ENCODE results near the gene MRPL57. TPM values are rescaled to one million over a fixed set of nuclear protein-coding genes. Genes with fewer than 3 reads are reported as not detected.

MRPL57 gene
- total RNA-seq (2021; fragmentation: NEBNext Ultra II Directional; extraction: Animal tissue kit (Norgen Biotek cat#: 25700)) = 34.1 and 34.5 TPM in 2 replicates
- polyA plus RNA-seq (2011; rRNA removed) = 29.9 and 30.4 TPM in 2 replicates
- 29.6 TPM for polyA plus RNA-seq (2011; cell fraction: cytosol; rRNA removed)
- polyA plus RNA-seq (2011; cell fraction: nucleus; rRNA removed) = 22.9 TPM
- 27.2 to 32.0 TPM (median 30.5 TPM) in 4 replicates for polyA plus RNA-seq (2012, experiment 1 of 2)
- polyA plus RNA-seq (2012, experiment 2 of 2) = 28.3 TPM
- 37.7 TPM for polyA plus RNA-seq (2013, experiment 1 of 2)
- polyA plus RNA-seq (2013, experiment 2 of 2) = 35.9 TPM
- polyA minus RNA-seq (2011; rRNA and poly(A)+ RNA removed) = 5.3 and 5.9 TPM in 2 replicates
- polyA minus RNA-seq (2011; cell fraction: cytosol; rRNA and poly(A)+ RNA removed) = 14.5 TPM
- 20.2 TPM for polyA minus RNA-seq (2011; cell fraction: nucleus; rRNA and poly(A)+ RNA removed)
- long read RNA-seq, experiment 1, transcript MRPL57-201 (2 exons, 2,246 nt) = major isoform, 77 of 151 reads
- long read RNA-seq, experiment 1, partial matches to known transcripts = 0 of 151 reads
- long read RNA-seq, experiment 1, other reads (novel, unspliced or antisense) = 74 of 151 reads
- long read RNA-seq, experiment 2, transcript MRPL57-201 (2 exons, 2,246 nt) = major isoform, 6 of 8 reads
- long read RNA-seq, experiment 2, partial matches to known transcripts = 0 of 8 reads
- long read RNA-seq, experiment 2, other reads (novel, unspliced or antisense) = 2 of 8 reads

GRCh38 chr13:21176215-21176981 lies at the start of gene MRPL57, which contains the start of gene SKA3:
Gene MRPL57, plus strand, starts transcription at chr13:21176658. Its CDS starts 259 bp downstream, at chr13:21176917.
Gene SKA3, minus strand, starts transcription at chr13:21176552. Its CDS starts 75 bp downstream, at chr13:21176477.
- H2BK20ac ChIP-seq (ENCODE audit: low read length) = no peak within 1 kb of the TSS
- no peaks in the 10 kb centered on the region for H3K9me3 ChIP-seq (ENCODE audit: insufficient read depth in 2 of 2, low read depth in 1 of 2, low read length in 1 of 2)
- peaks cover 6% of the 10 kb centered on the region for H3K79me1 ChIP-seq (ENCODE audit: low read depth, low read length)
- H3K56ac ChIP-seq (replicated peaks; ENCODE audit: insufficient read length, low read depth, low read length) = peak within 1 kb of the TSS; percentile 89
- H3K4me3 ChIP-seq (ENCODE audit: extremely low read depth in 1 of 4, insufficient read depth in 2 of 4, low read depth in 3 of 4, low read length in 4 of 4) = peak within 1 kb of the TSS; percentile 63 to 89 (median 82)
- peak within 1 kb of the TSS; percentile 29; the same call in 1 of the 2 replicates for H2AFZ ChIP-seq (ENCODE audit: low read length)
- H2BK12ac ChIP-seq (ENCODE audit: low read depth, low read length) = peak within 1 kb of the TSS; percentile 98
- peaks cover 7 to 60% of the 10 kb centered on the region in 2 experiments for H3K79me2 ChIP-seq (ENCODE audit: control insufficient read depth in 1 of 2, insufficient read depth in 2 of 2, low read length in 2 of 2)
- peak within 1 kb of the TSS; percentile 76 to 78 for H3K4me2 ChIP-seq (ENCODE audit: insufficient read depth in 1 of 2, low read depth in 2 of 2, low read length in 2 of 2)
- peak within 1 kb of the TSS; percentile 95 for H3K27ac ChIP-seq (ENCODE audit: low read depth, low read length)
- peak within 1 kb of the TSS; percentile 96 for H4K8ac ChIP-seq (ENCODE audit: extremely low read depth, insufficient read depth, low read length)
- H3K4me1 ChIP-seq (replicated peaks in 1 of 4; ENCODE audit: control insufficient read depth in 3 of 4, insufficient read depth in 4 of 4, low read length in 3 of 4) = peaks cover 0 to 4% (median 0%) of the 10 kb centered on the region in 4 experiments; a peak in 2 of 7 replicates
- no peak for FAIRE-seq
- POLR2A ChIA-PET (ENCODE audit: partially characterized antibody) = interaction anchor here (0.6 to 3.8 kb wide), 48 partner anchors 8 to 300 kb away, joined by 3 to 23 read pairs (median 4); partner anchors contain the start of genes LATS2, XPO4 and ZDHHC20
- H2BK120ac ChIP-seq (replicated peaks; ENCODE audit: low read depth, low read length) = peak within 1 kb of the TSS; percentile 47
- H2BK5ac ChIP-seq (ENCODE audit: low read depth, low read length) = peak within 1 kb of the TSS; percentile 99
- H3K23me2 ChIP-seq (ENCODE audit: low read depth, low read length) = no peaks in the 10 kb centered on the region
- peak within 1 kb of the TSS; percentile 97 for H3K18ac ChIP-seq (ENCODE audit: extremely low read depth, low read length)
- peaks cover 0 to 2% of the 10 kb centered on the region in 2 experiments for H4K20me1 ChIP-seq (replicated peaks in 1 of 2; ENCODE audit: control insufficient read depth in 1 of 2, insufficient read depth in 2 of 2, low read length in 2 of 2)
- 6% methylated on average over 73 of the region's 93 CpGs; no CpG with 5 or more reads in 1 of the 2 experiments for WGBS, 2 experiments (ENCODE audit: extremely low coverage in 1 of 2, insufficient coverage in 1 of 2, insufficient read length in 1 of 2, insufficient replicate concordance in 2 of 2, low coverage in 1 of 2, low lambda C conversion rate in 2 of 2, missing lambda C conversion rate in 1 of 2)
- peak within 1 kb of the TSS; percentile 98 for H3K4ac ChIP-seq (replicated peaks; ENCODE audit: insufficient read length, low read depth, low read length)
- H3K14ac ChIP-seq (ENCODE audit: insufficient read length) = no peak within 1 kb of the TSS
- peak; percentile 95 to 97 for DNase-seq (ENCODE audit: low read depth in 1 of 2, low spot score in 2 of 2)
- peak within 1 kb of the TSS; percentile 17; the same call in 1 of the 2 replicates for H2AK5ac ChIP-seq (ENCODE audit: low read depth, low read length)
- H3K36me3 ChIP-seq (ENCODE audit: control insufficient read depth in 2 of 4, insufficient read depth in 4 of 4, low read length in 3 of 4) = peaks cover 0 to 2% (median under 1%) of the 10 kb centered on the region in 4 experiments; a peak in 2 of 8 replicates
- H4K5ac ChIP-seq (ENCODE audit: insufficient read length, low read depth, low read length) = peak within 1 kb of the TSS; percentile 89
- peak within 1 kb of the TSS; percentile 90 to 94 (median 91) for H3K9ac ChIP-seq (replicated peaks in 1 of 4; ENCODE audit: extremely low read depth in 1 of 4, low read depth in 3 of 4, low read length in 3 of 4)
- H4K91ac ChIP-seq (replicated peaks; ENCODE audit: insufficient read length, low read length) = peak within 1 kb of the TSS; percentile 98
- H3K27me3 ChIP-seq (replicated peaks in 1 of 4; ENCODE audit: control insufficient read depth in 3 of 4, extremely low read depth in 1 of 4, insufficient read depth in 3 of 4, low read length in 3 of 4) = no peaks in the 10 kb centered on the region
- CTCF ChIA-PET (ENCODE audit: partially characterized antibody) = interaction anchor here (0.5 to 3.7 kb wide), 10 partner anchors 12 to 396 kb away, joined by 3 to 15 read pairs (median 3); no protein-coding TSS in a partner anchor
- no peak within 1 kb of the TSS; the same call in 1 of the 2 replicates for H2BK15ac ChIP-seq (ENCODE audit: low read length)
- H3K23ac ChIP-seq (ENCODE audit: insufficient read length) = no peak within 1 kb of the TSS
- no peak for TF ChIP-seq CTCF (IDR thresholded peaks at IDR 0.05; ENCODE audit: control extremely low read depth in 1 of 3, insufficient read depth in 1 of 3, low read depth in 1 of 3, low read length in 3 of 3)
- no peak for TF ChIP-seq TCF12 (IDR thresholded peaks at IDR 0.05; ENCODE audit: low read depth, low read length)
- TF ChIP-seq ATF3 (IDR thresholded peaks at IDR 0.05; ENCODE audit: insufficient read depth, low read depth, low read length) = no peak
- peak; percentile 98 for TF ChIP-seq TAF1 (IDR thresholded peaks at IDR 0.05; ENCODE audit: low read depth, low read length)

All from H1 (cell line).